Measurements from ENCODE around the gene WFDC12.

- no peak for TF ChIP-seq CTCF (IDR thresholded peaks at IDR 0.05)
- no peak for TF ChIP-seq POLR2A (IDR thresholded peaks at IDR 0.05)
These were observed 43.2 kb downstream of the WFDC12 start for GRCh38 chr20:45080867-45081624.
